Neural cell (in vitro differentiated cells): Measurements from ENCODE around the gene KIFAP3. TPM values are rescaled to one million over a fixed set of nuclear protein-coding genes. Genes with fewer than 3 reads are reported as not detected.

Source experiments
- H2AFZ ChIP-seq: fragments of 200-600, 300-800 bp; sonication (generic), shearing (Covaris generic); 2 replicates; pipeline ENCODE4 v1.6.0; 2014; ENCODE audit warnings: low read depth, mild to moderate bottlenecking, antibody characterized with exemption, low read length, moderate library complexity
- H3F3A ChIP-seq: fragments of 200-600 bp; shearing (Covaris generic); 2 replicates; pipeline ENCODE4 v1.6.1; 2016; ENCODE audit warnings: mild to moderate bottlenecking, moderate library complexity, mixed read lengths, antibody characterized with exemption, low read length; ENCODE audit not compliant: insufficient read depth, poor library complexity, severe bottlenecking
- H3K27ac ChIP-seq: fragments of 200-600, 300-800 bp; sonication (generic), shearing (Covaris generic); 2 replicates; pipeline ENCODE4 v1.5.1; 2014; ENCODE audit warnings: mild to moderate bottlenecking, low read length, moderate library complexity
- H3K27me3 ChIP-seq: fragments of 300-800, 200-600 bp; sonication (generic), shearing (Covaris generic); 2 replicates; pipeline ENCODE4 v1.6.0; 2014; ENCODE audit warnings: mild to moderate bottlenecking, low read depth, low read length, moderate library complexity; ENCODE audit not compliant: insufficient read depth
- H3K36me3 ChIP-seq: fragments of 300-800, 200-600 bp; sonication (generic), shearing (Covaris generic); 2 replicates; pipeline ENCODE4 v1.5.1; 2014; ENCODE audit warnings: mild to moderate bottlenecking, antibody characterized with exemption, low read length, moderate library complexity; ENCODE audit not compliant: insufficient read depth
- H3K4me2 ChIP-seq: fragments of 300-800, 200-600 bp; sonication (generic), shearing (Covaris generic); 2 replicates; pipeline ENCODE4 v1.6.0; 2014; ENCODE audit warnings: mild to moderate bottlenecking, low read length
- H3K4me3 ChIP-seq: fragments of 300-800, 200-600 bp; sonication (generic), shearing (Covaris generic); 2 replicates; pipeline ENCODE4 v1.5.1; 2014; ENCODE audit warnings: mild to moderate bottlenecking, low read length, moderate library complexity
- H3K79me2 ChIP-seq: fragments of 200-600 bp; shearing (Covaris generic); replicated peaks from 2 replicates; pipeline ENCODE4 v1.6.0; 2014; ENCODE audit warnings: mild to moderate bottlenecking, low read length, moderate library complexity; ENCODE audit not compliant: insufficient read depth
- H3K9ac ChIP-seq: fragments of 300-800, 200-600 bp; sonication (generic), shearing (Covaris generic); 2 replicates; pipeline ENCODE4 v1.6.1; 2016; ENCODE audit warnings: mild to moderate bottlenecking, low read length, mixed read lengths
- H3K9me2 ChIP-seq: fragments of 200-600 bp; shearing (Covaris generic); 2 replicates; pipeline ENCODE4 v1.6.1; 2016; ENCODE audit warnings: mild to moderate bottlenecking, low read length, mixed read lengths; ENCODE audit not compliant: insufficient read depth
- H3K9me3 ChIP-seq: fragments of 200-600, 300-800 bp; sonication (generic), shearing (Covaris generic); 2 replicates; pipeline ENCODE4 v1.6.1; 2016; ENCODE audit warnings: mild to moderate bottlenecking, mixed run types, low read length, moderate library complexity, mixed read lengths
- H4K20me1 ChIP-seq: fragments of 200-600 bp; shearing (Covaris generic); 2 replicates; pipeline ENCODE4 v1.6.1; 2016; ENCODE audit warnings: mild to moderate bottlenecking, mixed run types; ENCODE audit not compliant: insufficient read depth
- EP300 ChIP-seq: fragments of 450-650 bp; conservative IDR thresholded peaks from 2 replicates; pipeline ENCODE4 v1.6.1; 2014; ENCODE audit warnings: antibody characterized with exemption, mild to moderate bottlenecking, moderate library complexity; ENCODE audit not compliant: poor library complexity, severe bottlenecking
- EZH2 ChIP-seq: fragments of 200-600, 300-800 bp; shearing (Covaris generic), sonication (generic); IDR thresholded peaks from 2 replicates; pipeline ENCODE4 v1.6.1; 2014; ENCODE audit warnings: antibody characterized with exemption, low read length, borderline replicate concordance, mild to moderate bottlenecking; ENCODE audit not compliant: insufficient read depth, poor library complexity, severe bottlenecking
- MXI1 ChIP-seq: fragments of 450-650 bp; conservative IDR thresholded peaks from 2 replicates; pipeline ENCODE4 v1.6.1; 2014; ENCODE audit warnings: antibody characterized with exemption, mild to moderate bottlenecking; ENCODE audit not compliant: poor library complexity, severe bottlenecking
- POLR2AphosphoS5 ChIP-seq: IDR thresholded peaks from 2 replicates; pipeline ENCODE4 v1.6.1; 2012
- RAD21 ChIP-seq: fragments of 450-650 bp; conservative IDR thresholded peaks from 2 replicates; pipeline ENCODE4 v1.6.1; 2014; ENCODE audit warnings: antibody characterized with exemption, mild to moderate bottlenecking, moderate library complexity
- SMC3 ChIP-seq: fragments of 450-650 bp; conservative IDR thresholded peaks from 2 replicates; pipeline ENCODE4 v1.6.1; 2014; ENCODE audit warnings: antibody characterized with exemption, mild to moderate bottlenecking, moderate library complexity; ENCODE audit not compliant: poor library complexity
- TAF1 ChIP-seq: IDR thresholded peaks from 2 replicates; pipeline ENCODE4 v1.6.1; 2012; ENCODE audit warnings: low read depth
- polyA plus RNA-seq: library from polyadenylated mRNA; depleted of rRNA; stranded (reverse); fragments of >200 nt; gene quantifications from 2 replicates; pipeline ENCODE4 v1.2.3, GENCODE V29; 2014
- TF ChIP-seq, protein P1 (sequence below): IDR thresholded peaks from 2 replicates; pipeline ENCODE4 v1.6.1; 2012; ENCODE audit warnings: borderline replicate concordance
- TF ChIP-seq, protein P2 (sequence below): fragments of 450-650 bp; IDR thresholded peaks from 2 replicates; pipeline ENCODE4 v1.5.1; 2014; ENCODE audit warnings: antibody characterized with exemption, mild to moderate bottlenecking, moderate library complexity; ENCODE audit not compliant: poor library complexity, severe bottlenecking

The KIFAP3 gene
- polyA plus RNA-seq, 1 donor from 2014 or later, result 256 TPM

- no peak overlapping the region for H3K4me2 ChIP-seq
- no peaks in the 10 kb centered on the region for H3K27me3 ChIP-seq
- H3K36me3 ChIP-seq, result no peaks in the 10 kb centered on the region
- no peak overlapping the region for H2AFZ ChIP-seq
- TF ChIP-seq, protein P1, sequence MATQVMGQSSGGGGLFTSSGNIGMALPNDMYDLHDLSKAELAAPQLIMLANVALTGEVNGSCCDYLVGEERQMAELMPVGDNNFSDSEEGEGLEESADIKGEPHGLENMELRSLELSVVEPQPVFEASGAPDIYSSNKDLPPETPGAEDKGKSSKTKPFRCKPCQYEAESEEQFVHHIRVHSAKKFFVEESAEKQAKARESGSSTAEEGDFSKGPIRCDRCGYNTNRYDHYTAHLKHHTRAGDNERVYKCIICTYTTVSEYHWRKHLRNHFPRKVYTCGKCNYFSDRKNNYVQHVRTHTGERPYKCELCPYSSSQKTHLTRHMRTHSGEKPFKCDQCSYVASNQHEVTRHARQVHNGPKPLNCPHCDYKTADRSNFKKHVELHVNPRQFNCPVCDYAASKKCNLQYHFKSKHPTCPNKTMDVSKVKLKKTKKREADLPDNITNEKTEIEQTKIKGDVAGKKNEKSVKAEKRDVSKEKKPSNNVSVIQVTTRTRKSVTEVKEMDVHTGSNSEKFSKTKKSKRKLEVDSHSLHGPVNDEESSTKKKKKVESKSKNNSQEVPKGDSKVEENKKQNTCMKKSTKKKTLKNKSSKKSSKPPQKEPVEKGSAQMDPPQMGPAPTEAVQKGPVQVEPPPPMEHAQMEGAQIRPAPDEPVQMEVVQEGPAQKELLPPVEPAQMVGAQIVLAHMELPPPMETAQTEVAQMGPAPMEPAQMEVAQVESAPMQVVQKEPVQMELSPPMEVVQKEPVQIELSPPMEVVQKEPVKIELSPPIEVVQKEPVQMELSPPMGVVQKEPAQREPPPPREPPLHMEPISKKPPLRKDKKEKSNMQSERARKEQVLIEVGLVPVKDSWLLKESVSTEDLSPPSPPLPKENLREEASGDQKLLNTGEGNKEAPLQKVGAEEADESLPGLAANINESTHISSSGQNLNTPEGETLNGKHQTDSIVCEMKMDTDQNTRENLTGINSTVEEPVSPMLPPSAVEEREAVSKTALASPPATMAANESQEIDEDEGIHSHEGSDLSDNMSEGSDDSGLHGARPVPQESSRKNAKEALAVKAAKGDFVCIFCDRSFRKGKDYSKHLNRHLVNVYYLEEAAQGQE, result no peak
- no peak for TF ChIP-seq RAD21
- TF ChIP-seq MXI1, result no peak
- TF ChIP-seq TAF1, result no peak
- no peak for TF ChIP-seq SMC3
- TF ChIP-seq EP300, result no peak
- no peak for TF ChIP-seq EZH2
- TF ChIP-seq, protein P2, sequence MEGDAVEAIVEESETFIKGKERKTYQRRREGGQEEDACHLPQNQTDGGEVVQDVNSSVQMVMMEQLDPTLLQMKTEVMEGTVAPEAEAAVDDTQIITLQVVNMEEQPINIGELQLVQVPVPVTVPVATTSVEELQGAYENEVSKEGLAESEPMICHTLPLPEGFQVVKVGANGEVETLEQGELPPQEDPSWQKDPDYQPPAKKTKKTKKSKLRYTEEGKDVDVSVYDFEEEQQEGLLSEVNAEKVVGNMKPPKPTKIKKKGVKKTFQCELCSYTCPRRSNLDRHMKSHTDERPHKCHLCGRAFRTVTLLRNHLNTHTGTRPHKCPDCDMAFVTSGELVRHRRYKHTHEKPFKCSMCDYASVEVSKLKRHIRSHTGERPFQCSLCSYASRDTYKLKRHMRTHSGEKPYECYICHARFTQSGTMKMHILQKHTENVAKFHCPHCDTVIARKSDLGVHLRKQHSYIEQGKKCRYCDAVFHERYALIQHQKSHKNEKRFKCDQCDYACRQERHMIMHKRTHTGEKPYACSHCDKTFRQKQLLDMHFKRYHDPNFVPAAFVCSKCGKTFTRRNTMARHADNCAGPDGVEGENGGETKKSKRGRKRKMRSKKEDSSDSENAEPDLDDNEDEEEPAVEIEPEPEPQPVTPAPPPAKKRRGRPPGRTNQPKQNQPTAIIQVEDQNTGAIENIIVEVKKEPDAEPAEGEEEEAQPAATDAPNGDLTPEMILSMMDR, result no peak
- TF ChIP-seq POLR2AphosphoS5, result no peak
- no peaks in the 10 kb centered on the region for H3K9me3 ChIP-seq
- H3K4me3 ChIP-seq, result no peak overlapping the region
- H3F3A ChIP-seq, result no peaks in the 10 kb centered on the region
- no peaks in the 10 kb centered on the region for H3K9me2 ChIP-seq
- no peaks in the 10 kb centered on the region for H3K79me2 ChIP-seq
- H3K9ac ChIP-seq, result no peak overlapping the region
- H4K20me1 ChIP-seq, result no peaks in the 10 kb centered on the region
- no peak overlapping the region for H3K27ac ChIP-seq
Measured at GRCh38 chr1:169924829-169925228, 149.7 kb downstream of the KIFAP3 start.

GRCh38 chr1:169924063-169924462, 150.4 kb downstream of the KIFAP3 start:
- Histone ChIP-seq H3F3A (no peaks in the 10 kb centered on the region), H3K27ac (no peak overlapping the region), H3K4me2 (no peak overlapping the region), H2AFZ (no peak overlapping the region), H4K20me1 (no peaks in the 10 kb centered on the region), H3K4me3 (no peak overlapping the region), H3K9ac (no peak overlapping the region), H3K27me3 (no peaks in the 10 kb centered on the region), H3K36me3 (no peaks in the 10 kb centered on the region), H3K9me2 (no peaks in the 10 kb centered on the region), H3K79me2 (no peaks in the 10 kb centered on the region), H3K9me3 (no peaks in the 10 kb centered on the region)
- no peak for TF ChIP-seq SMC3
- TF ChIP-seq EZH2, result no peak
- TF ChIP-seq, protein P2, result no peak
- TF ChIP-seq, protein P1, result no peak
- no peak for TF ChIP-seq RAD21
- TF ChIP-seq EP300, result no peak
- no peak for TF ChIP-seq TAF1
- TF ChIP-seq POLR2AphosphoS5, result no peak
- no peak for TF ChIP-seq MXI1
